ENCODE data around the gene PDRG1.
A peak's percentile ranks its signal among the peaks of the same experiment; 100 is the strongest.

DNA sequence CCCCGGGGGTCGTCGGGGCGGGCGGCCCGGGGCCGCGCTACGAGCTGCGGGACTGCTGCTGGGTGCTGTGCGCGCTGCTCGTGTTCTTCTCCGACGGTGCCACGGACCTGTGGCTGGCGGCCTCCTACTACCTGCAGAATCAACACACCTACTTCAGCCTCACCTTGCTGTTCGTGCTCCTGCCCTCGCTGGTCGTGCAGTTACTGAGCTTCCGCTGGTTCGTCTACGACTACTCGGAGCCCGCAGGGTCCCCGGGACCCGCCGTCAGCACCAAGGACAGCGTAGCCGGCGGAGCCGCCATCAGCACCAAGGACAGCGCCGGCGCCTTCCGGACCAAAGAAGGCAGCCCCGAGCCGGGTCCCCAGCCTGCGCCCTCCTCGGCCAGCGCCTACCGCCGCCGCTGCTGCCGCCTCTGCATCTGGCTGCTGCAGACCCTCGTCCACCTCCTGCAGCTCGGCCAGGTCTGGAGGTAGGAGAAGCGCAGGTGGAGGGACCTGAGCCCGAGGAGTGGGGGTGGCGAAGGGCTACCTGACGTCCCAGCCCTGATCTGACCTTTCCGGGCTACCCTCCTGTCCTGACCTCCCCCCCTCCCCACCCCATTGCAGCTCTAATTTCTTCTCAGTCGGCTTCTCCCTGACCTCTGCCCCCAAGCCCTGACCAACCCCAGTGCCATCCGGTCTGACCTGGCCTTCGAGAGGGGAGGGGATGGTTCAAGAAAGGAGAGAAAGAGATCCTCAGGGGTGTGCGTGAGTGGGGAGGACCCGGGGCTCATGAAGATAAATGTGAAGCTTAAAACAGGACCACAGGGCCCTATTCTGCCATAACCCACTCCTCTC, 16.7 kb upstream of the PDRG1 start:
- TF ChIP-seq, protein P1, sequence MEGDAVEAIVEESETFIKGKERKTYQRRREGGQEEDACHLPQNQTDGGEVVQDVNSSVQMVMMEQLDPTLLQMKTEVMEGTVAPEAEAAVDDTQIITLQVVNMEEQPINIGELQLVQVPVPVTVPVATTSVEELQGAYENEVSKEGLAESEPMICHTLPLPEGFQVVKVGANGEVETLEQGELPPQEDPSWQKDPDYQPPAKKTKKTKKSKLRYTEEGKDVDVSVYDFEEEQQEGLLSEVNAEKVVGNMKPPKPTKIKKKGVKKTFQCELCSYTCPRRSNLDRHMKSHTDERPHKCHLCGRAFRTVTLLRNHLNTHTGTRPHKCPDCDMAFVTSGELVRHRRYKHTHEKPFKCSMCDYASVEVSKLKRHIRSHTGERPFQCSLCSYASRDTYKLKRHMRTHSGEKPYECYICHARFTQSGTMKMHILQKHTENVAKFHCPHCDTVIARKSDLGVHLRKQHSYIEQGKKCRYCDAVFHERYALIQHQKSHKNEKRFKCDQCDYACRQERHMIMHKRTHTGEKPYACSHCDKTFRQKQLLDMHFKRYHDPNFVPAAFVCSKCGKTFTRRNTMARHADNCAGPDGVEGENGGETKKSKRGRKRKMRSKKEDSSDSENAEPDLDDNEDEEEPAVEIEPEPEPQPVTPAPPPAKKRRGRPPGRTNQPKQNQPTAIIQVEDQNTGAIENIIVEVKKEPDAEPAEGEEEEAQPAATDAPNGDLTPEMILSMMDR (IDR thresholded peaks at IDR 0.05), result no peak
- peak; percentile 47 for TF ChIP-seq POLR2AphosphoS5 (IDR thresholded peaks at IDR 0.05)
- no peak for TF ChIP-seq POLR2A (IDR thresholded peaks at IDR 0.05)

Data from prostate gland (tissue), 2 donors.